Frontal cortex (tissue), 4 donors: ENCODE results near the gene ZDHHC14. TPM values are rescaled to one million over a fixed set of nuclear protein-coding genes. Genes with fewer than 3 reads are reported as not detected.

Experiments
- DNase-seq, 2 donors: peaks; one replicate each; pipeline ENCODE4 v3.0.0; 2012; ENCODE audit warnings: low spot score in 2 of 2
- FAIRE-seq: peaks from 2 replicates; lab custom pipeline; 2012; peaks lifted over from hg19 to GRCh38; lab: Jason Lieb, UNC
- total RNA-seq: library from RNA; depleted of rRNA; stranded (reverse); fragments of >200 nt; gene quantifications from one replicate; pipeline ENCODE4 v1.2.3, GENCODE V29; 2014
- donor health status: control.
- donor health status: control.
- donor health status: control.

The ZDHHC14 gene
- total RNA-seq, 1 donor from 2014 or later: 9.0 TPM

GRCh38 chr6:157667211-157668008 lies 286.4 kb downstream of the ZDHHC14 start:
- DNase-seq (peak; percentile 69 to 72), FAIRE-seq (peak; percentile 70)

- DNase-seq (no peak), FAIRE-seq (no peak)
These were observed 287.0 kb downstream of the ZDHHC14 start for GRCh38 chr6:157668009-157668401.

DNA sequence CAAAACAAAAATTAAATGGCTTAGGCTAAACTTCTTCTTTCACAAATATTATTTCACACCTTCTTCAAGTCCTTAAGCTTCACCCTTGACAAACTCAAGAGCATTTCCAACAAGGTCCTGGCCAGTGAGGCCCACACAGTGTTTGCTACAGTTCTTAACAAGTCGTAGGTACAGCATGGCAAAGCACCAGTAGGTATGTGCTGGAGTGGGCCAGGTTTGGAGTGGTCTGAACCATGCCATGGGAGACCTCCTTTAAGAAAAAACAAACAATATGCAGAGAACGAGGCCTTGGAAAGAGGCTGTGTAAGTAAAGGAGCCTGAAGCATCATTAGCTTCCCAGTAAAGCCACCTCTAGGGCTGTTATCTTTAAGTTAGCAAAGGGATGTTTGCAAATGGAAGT lies 287.7 kb downstream of the ZDHHC14 start:
- FAIRE-seq (no peak), DNase-seq (no peak)

DNA sequence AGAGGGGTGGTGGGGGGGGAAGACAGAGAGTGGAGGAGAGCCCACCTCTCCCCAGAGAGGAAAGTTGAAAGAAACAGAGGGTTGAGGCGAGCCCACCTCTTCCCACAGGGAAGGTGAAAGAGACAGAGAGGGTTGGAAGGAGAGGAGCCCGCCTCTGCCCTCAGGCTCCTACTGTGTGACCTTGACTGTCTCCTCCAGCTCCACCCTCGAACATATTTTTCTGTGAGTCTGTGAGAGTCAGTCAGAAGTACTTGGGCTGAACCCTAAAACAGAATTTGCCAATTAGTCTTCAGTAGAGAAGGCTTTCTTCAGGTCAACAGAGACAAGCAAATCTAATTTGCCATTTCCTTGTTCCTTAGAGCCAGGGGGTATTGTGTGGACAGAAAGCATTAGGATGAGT lies 288.3 kb downstream of the ZDHHC14 start:
- DNase-seq (no peak), FAIRE-seq (no peak)

DNA sequence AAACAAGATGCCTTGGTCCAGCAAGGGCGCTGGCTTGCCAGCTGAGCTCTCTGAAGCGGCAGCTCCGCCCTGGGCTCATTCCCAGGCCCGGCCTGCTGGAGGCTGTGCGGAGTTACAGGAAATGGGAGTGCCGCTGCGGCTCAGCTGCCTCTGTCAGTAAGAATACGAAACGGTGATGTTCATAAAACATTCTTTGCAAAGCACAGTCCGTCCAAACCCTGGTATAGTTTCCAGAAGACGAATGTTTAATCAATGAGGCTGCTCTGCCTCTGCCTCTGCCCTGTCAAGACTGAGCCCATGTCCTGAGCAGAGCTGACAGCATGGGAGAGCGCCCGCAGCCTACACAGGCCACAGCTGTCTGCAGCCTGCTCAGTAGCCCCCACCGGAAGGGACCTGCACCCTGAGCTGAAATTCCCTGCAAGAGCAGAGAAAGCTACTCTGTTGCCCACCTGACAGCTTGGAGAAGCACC lies 288.8 kb downstream of the ZDHHC14 start:
- FAIRE-seq: no peak

DNA sequence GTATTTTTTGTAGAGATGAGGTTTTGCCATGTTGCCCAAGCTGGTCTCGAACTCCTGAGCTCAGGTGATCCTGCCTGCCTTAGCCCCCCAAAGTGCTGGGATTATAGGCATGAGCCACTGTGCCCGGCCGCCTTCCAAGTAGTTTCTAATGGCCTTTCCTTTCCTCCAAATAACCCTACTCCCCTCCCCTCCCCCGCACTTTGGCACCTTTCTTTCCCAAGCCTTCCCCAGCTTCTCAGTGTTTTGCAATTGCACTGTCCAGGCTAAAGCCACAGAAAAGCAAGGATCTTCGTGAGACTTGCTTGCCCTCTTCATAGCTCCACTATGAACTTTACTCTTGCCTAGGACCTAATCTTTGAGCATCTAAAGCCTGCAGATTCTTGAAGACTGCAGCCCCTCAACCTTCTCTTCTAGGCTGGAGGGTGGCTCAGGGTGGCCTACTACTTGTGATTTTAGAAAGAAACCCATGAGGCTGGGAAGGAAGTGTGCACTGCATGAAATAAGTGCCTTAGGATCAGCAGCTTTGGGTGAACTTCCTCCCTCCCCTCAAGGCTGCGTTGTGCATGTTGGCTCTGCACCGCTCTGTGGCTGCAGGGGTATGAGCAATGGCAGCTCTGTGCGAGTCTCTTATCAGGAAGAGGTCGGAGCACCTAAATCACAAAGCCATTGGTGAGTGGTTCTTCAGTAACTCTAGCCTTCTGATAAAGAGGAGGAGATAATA lies 289.6 kb downstream of the ZDHHC14 start:
- DNase-seq (no peak), FAIRE-seq (no peak)

More for the DNA sequence above, 288.8 kb downstream of the ZDHHC14 start:
- DNase-seq: peak; percentile 52 to 59

- DNase-seq (no peak), FAIRE-seq (no peak)
These were observed 291.9 kb downstream of the ZDHHC14 start for GRCh38 chr6:157672726-157673412.

GRCh38 chr6:157673596-157673995 lies 292.6 kb downstream of the ZDHHC14 start:
- DNase-seq (no peak), FAIRE-seq (no peak)

GRCh38 chr6:157674061-157674460 lies 293.1 kb downstream of the ZDHHC14 start:
- no peak for FAIRE-seq
- no peak for DNase-seq

GRCh38 chr6:157675831-157676230 lies 294.8 kb downstream of the ZDHHC14 start:
- no peak for DNase-seq
- no peak for FAIRE-seq

DNA sequence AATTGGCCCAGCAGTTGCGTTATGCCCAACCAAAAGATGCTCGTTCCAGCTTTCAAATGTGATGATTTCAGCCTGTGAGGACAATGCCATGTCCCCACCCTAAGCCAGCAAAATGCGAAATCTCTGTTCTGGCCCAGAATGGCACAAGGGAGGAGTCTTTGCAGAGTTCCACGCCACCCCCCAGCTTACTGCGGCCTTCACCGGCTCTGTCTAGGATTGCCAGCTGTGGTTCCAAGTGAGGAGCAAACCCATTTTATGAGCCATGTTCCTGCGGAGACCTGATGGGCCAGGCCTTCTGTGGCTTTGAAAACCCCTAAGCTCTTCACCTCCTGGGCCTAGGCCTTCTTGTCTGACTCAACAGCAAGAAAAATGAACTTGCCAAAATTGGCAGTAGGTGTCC lies 295.3 kb downstream of the ZDHHC14 start:
- no peak for DNase-seq
- no peak for FAIRE-seq

- FAIRE-seq (no peak), DNase-seq (no peak)
These were observed 296.2 kb downstream of the ZDHHC14 start for GRCh38 chr6:157677235-157677634.

- DNase-seq (no peak), FAIRE-seq (no peak)
These were observed 298.9 kb downstream of the ZDHHC14 start for GRCh38 chr6:157679605-157680580.

- DNase-seq: no peak
- FAIRE-seq: no peak
These were observed 300.2 kb downstream of the ZDHHC14 start for GRCh38 chr6:157681041-157681650.

GRCh38 chr6:157682856-157683481 lies 302.0 kb downstream of the ZDHHC14 start:
- DNase-seq: peak in 1 of 2 donors; percentile 32
- FAIRE-seq: no peak

DNA sequence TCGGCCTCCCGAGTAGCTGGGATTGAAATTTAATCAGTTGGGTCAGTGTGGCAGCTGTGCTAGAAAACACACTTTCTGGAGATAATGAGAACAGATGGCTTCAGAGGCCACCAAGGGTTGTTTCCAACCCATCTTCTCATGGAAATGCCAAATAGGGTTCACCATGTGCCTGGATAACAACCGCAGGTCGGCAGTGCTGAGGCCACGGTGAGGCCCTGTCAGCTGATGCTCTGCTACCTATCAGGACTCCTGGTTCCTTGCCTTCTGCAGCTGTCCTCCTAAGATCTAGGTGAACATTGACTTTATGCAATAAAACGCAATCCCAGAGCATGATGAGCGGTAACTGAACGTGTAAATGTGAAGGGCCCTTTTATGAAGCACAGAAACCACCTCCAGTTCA lies 302.7 kb downstream of the ZDHHC14 start:
- FAIRE-seq (no peak), DNase-seq (no peak)

- no peak for FAIRE-seq
- DNase-seq: no peak
These were observed 303.8 kb downstream of the ZDHHC14 start for GRCh38 chr6:157684620-157685299.
